Spleen (tissue), 7 donors: ENCODE data around the gene AK1.
"Not testable (repeated sequence)": the region's sequence is repeated elsewhere in the genome, so short reads cannot be mapped to it uniquely, and the experiment has no call there.

Experiments
- CTCF ChIP-seq, 11 experiments: fragments of 200-600 bp in 7 of 11; fragments of 450-650 bp in 4 of 11; sonication (generic) in 4 of 11; IDR thresholded peaks in 8 of 11; conservative IDR thresholded peaks in 3 of 11; 1 replicate in 7 of 11; 2 replicates in 4 of 11; pipeline versions ENCODE4 v1.4.0 to v1.8.0; 2016 to 2021; ENCODE audit warnings: antibody characterized with exemption in 11 of 11, inconsistent platforms in 4 of 11, mild to moderate bottlenecking in 1 of 11
- POLR2AphosphoS5 ChIP-seq, 3 donors: sonication (generic); formaldehyde crosslinking; IDR thresholded peaks; one replicate each; pipeline ENCODE4 v1.5.1; 2017; ENCODE audit warnings: antibody characterized with exemption in 3 of 3
- donor health status: DM: no; HTN: no; CAD: no; lungs with moderate emphysema.
- donor health status: DM: no; HTN: no; CAD: no.
- donor health status: DM: no; HTN: no; CAD: no.

- TF ChIP-seq CTCF (IDR thresholded peaks at IDR 0.05 in 8 of 11, conservative IDR thresholded peaks at IDR 0.05 in 3 of 11) = peak in 6 of 11 experiments; percentile 24 to 71 (median 60)
- not testable (repeated sequence) for TF ChIP-seq POLR2AphosphoS5 (IDR thresholded peaks at IDR 0.05)
Observed at GRCh38 chr9:127870153-127870491, 7.4 kb downstream of the AK1 start.
